ENCODE data around the gene DPYSL4.

The DPYSL4 gene

GRCh38 chr10:132248455-132249225, 61.9 kb downstream of the DPYSL4 start:
- peak; percentile 63 for DNase-seq

GRCh38 chr10:132249226-132249724, 62.5 kb downstream of the DPYSL4 start:
- no peak for DNase-seq

GRCh38 chr10:132249824-132250375, 63.2 kb downstream of the DPYSL4 start:
- no peak for DNase-seq

GRCh38 chr10:132250481-132251475, 64.0 kb downstream of the DPYSL4 start:
- no peak for DNase-seq

- no peak for DNase-seq
Measured at GRCh38 chr10:132251928-132252327, 65.2 kb downstream of the DPYSL4 start.

- no peak for DNase-seq
Measured at GRCh38 chr10:132252412-132252811, 65.7 kb downstream of the DPYSL4 start.

- no peak for DNase-seq
Measured at GRCh38 chr10:132253092-132253687, 66.4 kb downstream of the DPYSL4 start.

GRCh38 chr10:132254841-132255240, 68.1 kb downstream of the DPYSL4 start:
- no peak for DNase-seq
